Mesenchymal stem cell (in vitro differentiated cells and primary cell): ENCODE results near the gene ARL5B.
A peak's percentile ranks its signal among the peaks of the same experiment; 100 is the strongest.

Source experiments
- DNase-seq: peaks from one replicate; pipeline ENCODE4 v3.0.0-alpha.2; 2013
- H2AFZ ChIP-seq: one replicate; pipeline ENCODE4 v1.6.1; 2013; ENCODE audit warnings: low read depth, mild to moderate bottlenecking, control low read depth, inconsistent platforms, low read length, moderate library complexity
- H2AK5ac ChIP-seq: 2 replicates; pipeline ENCODE4 v1.6.1; 2013; ENCODE audit warnings: low read length, moderate library complexity, mild to moderate bottlenecking, inconsistent platforms; ENCODE audit not compliant: severe bottlenecking
- H2BK120ac ChIP-seq: one replicate; pipeline ENCODE4 v1.6.1; 2013; ENCODE audit warnings: low read depth, mild to moderate bottlenecking, inconsistent platforms, low read length, moderate library complexity
- H2BK12ac ChIP-seq, 2 experiments: one replicate each; pipeline ENCODE4 v1.6.1; 2013; ENCODE audit warnings: inconsistent platforms in 2 of 2, low read length in 2 of 2, mild to moderate bottlenecking in 2 of 2, moderate library complexity in 2 of 2, control low read depth in 1 of 2
- H2BK15ac ChIP-seq: one replicate; pipeline ENCODE4 v1.6.1; 2013; ENCODE audit warnings: mild to moderate bottlenecking, low read depth, inconsistent platforms; ENCODE audit not compliant: poor library complexity, severe bottlenecking
- H2BK5ac ChIP-seq: 2 replicates; pipeline ENCODE4 v1.6.1; 2013; ENCODE audit warnings: low read depth, mild to moderate bottlenecking, low read length, control low read depth, inconsistent platforms; ENCODE audit not compliant: poor library complexity, severe bottlenecking
- H3K14ac ChIP-seq, 2 experiments: one replicate each; pipeline ENCODE4 v1.6.1; 2013; ENCODE audit warnings: inconsistent platforms in 2 of 2, low read length in 2 of 2, control low read depth in 1 of 2, mild to moderate bottlenecking in 1 of 2, moderate library complexity in 1 of 2
- H3K18ac ChIP-seq, 2 experiments: one replicate each; pipeline ENCODE4 v1.6.1; 2013; ENCODE audit warnings: inconsistent platforms in 2 of 2, low read length in 2 of 2, control low read depth in 1 of 2, low read depth in 1 of 2, mild to moderate bottlenecking in 1 of 2
- H3K23ac ChIP-seq, 2 experiments: one replicate each; pipeline ENCODE4 v1.6.1; 2013; ENCODE audit warnings: inconsistent platforms in 2 of 2, low read length in 2 of 2, mild to moderate bottlenecking in 2 of 2, moderate library complexity in 2 of 2, control low read depth in 1 of 2
- H3K27ac ChIP-seq: 2 replicates; pipeline ENCODE4 v1.5.1; 2013; ENCODE audit warnings: mild to moderate bottlenecking, moderate library complexity, low read length, control low read depth, inconsistent platforms; ENCODE audit not compliant: poor library complexity, severe bottlenecking
- H3K27me3 ChIP-seq, 2 experiments: 2 replicates each; pipeline versions ENCODE4 v1.6.1 to v1.7.0; 2013; ENCODE audit warnings: low read length in 2 of 2, mild to moderate bottlenecking in 2 of 2, moderate library complexity in 2 of 2, control low read depth in 1 of 2, inconsistent platforms in 1 of 2; ENCODE audit not compliant: control insufficient read depth in 1 of 2, insufficient read depth in 1 of 2
- H3K36me3 ChIP-seq, 2 experiments: 2 replicates each; pipeline versions ENCODE4 v1.6.1 to v1.7.0; 2013; ENCODE audit warnings: low read length in 2 of 2, control low read depth in 1 of 2, inconsistent platforms in 1 of 2, low read depth in 1 of 2, mild to moderate bottlenecking in 1 of 2; ENCODE audit not compliant: insufficient read depth in 2 of 2, control insufficient read depth in 1 of 2
- H3K4ac ChIP-seq, 2 experiments: one replicate each; pipeline ENCODE4 v1.6.1; 2013; ENCODE audit warnings: inconsistent platforms in 2 of 2, low read length in 2 of 2, mild to moderate bottlenecking in 2 of 2, moderate library complexity in 2 of 2, control low read depth in 1 of 2, low read depth in 1 of 2
- H3K4me1 ChIP-seq: 2 replicates; pipeline ENCODE4 v1.6.1; 2013; ENCODE audit warnings: low read depth, low read length, control low read depth; ENCODE audit not compliant: control insufficient read depth, insufficient read depth
- H3K4me2 ChIP-seq: 2 replicates; pipeline ENCODE4 v1.6.1; 2013; ENCODE audit warnings: low read length, mild to moderate bottlenecking, inconsistent platforms; ENCODE audit not compliant: poor library complexity, severe bottlenecking
- H3K4me3 ChIP-seq, 2 experiments: 2 replicates each; pipeline versions ENCODE4 v1.5.1 to v1.7.0; 2013; ENCODE audit warnings: low read length in 2 of 2, mild to moderate bottlenecking in 2 of 2, control low read depth in 1 of 2, low read depth in 1 of 2; ENCODE audit not compliant: insufficient read depth in 1 of 2
- H3K79me1 ChIP-seq: replicated peaks from 2 replicates; pipeline ENCODE4 v1.6.1; 2013; ENCODE audit warnings: mild to moderate bottlenecking, control low read depth, low read length, inconsistent platforms; ENCODE audit not compliant: poor library complexity, severe bottlenecking
- H3K9ac ChIP-seq: 2 replicates; pipeline ENCODE4 v1.7.0; 2013; ENCODE audit warnings: mild to moderate bottlenecking, low read length, moderate library complexity
- H3K9me3 ChIP-seq: 2 replicates; pipeline ENCODE4 v1.7.0; 2013; ENCODE audit warnings: mild to moderate bottlenecking, low read length; ENCODE audit not compliant: control insufficient read depth
- H4K8ac ChIP-seq: one replicate; pipeline ENCODE4 v1.6.1; 2013; ENCODE audit warnings: inconsistent platforms, mild to moderate bottlenecking, low read length, moderate library complexity
- H4K91ac ChIP-seq: one replicate; pipeline ENCODE4 v1.6.1; 2013; ENCODE audit warnings: mild to moderate bottlenecking, low read length, inconsistent platforms
- WGBS: methylation state at CpG from one replicate; pipeline ENCODE4 v1.1.7; 2013; ENCODE audit warnings: mixed read lengths; 5-methylcytosine and 5-hydroxymethylcytosine counted together

Gene ARL5B

GRCh38 chr10:18649364-18649959, 9.8 kb upstream of the ARL5B start:
- H2AFZ ChIP-seq, result no peak overlapping the region
- no peak overlapping the region for H3K4me2 ChIP-seq
- no peak overlapping the region for H3K14ac ChIP-seq
- no peak for DNase-seq
- H2BK5ac ChIP-seq, result no peak overlapping the region
- H3K4me3 ChIP-seq, result peak overlapping the region in 1 of 2 experiments; percentile 90
- H3K23ac ChIP-seq, result no peak overlapping the region
- H3K9ac ChIP-seq, result peak overlapping the region; percentile 91
- H3K4ac ChIP-seq, result no peak overlapping the region
- H3K18ac ChIP-seq, result no peak overlapping the region
- WGBS, result 86% methylated on average over 6 of the region's 7 CpGs
- H3K4me1 ChIP-seq, result no peaks in the 10 kb centered on the region
- H4K8ac ChIP-seq, result no peak overlapping the region
- H3K79me1 ChIP-seq, result peaks cover 9% of the 10 kb centered on the region
- H2AK5ac ChIP-seq, result no peak overlapping the region
- no peak overlapping the region for H2BK12ac ChIP-seq
- no peak overlapping the region for H2BK15ac ChIP-seq
- no peaks in the 10 kb centered on the region for H3K9me3 ChIP-seq
- H2BK120ac ChIP-seq, result no peak overlapping the region
- no peak overlapping the region for H4K91ac ChIP-seq
- no peaks in the 10 kb centered on the region for H3K27me3 ChIP-seq
- H3K27ac ChIP-seq, result no peak overlapping the region
- H3K36me3 ChIP-seq, result peaks cover 2 to 3% of the 10 kb centered on the region in 2 experiments

GRCh38 chr10:18650404-18650997, 8.7 kb upstream of the ARL5B start:
- Histone ChIP-seq H3K79me1 (peaks cover 9% of the 10 kb centered on the region), H3K27me3 (no peaks in the 10 kb centered on the region), H3K9me3 (no peaks in the 10 kb centered on the region), H3K4ac (no peak overlapping the region), H4K91ac (no peak overlapping the region), H3K27ac (no peak overlapping the region), H3K23ac (no peak overlapping the region), H3K36me3 (peaks cover 2 to 3% of the 10 kb centered on the region in 2 experiments), H2BK15ac (no peak overlapping the region), H3K4me2 (peak overlapping the region; percentile 86), H4K8ac (no peak overlapping the region), H2AK5ac (no peak overlapping the region), H2BK120ac (no peak overlapping the region), H2BK12ac (no peak overlapping the region), H3K9ac (peak overlapping the region; percentile 91), H3K18ac (no peak overlapping the region), H3K4me1 (no peaks in the 10 kb centered on the region), H3K14ac (no peak overlapping the region), H3K4me3 (peak overlapping the region in 1 of 2 experiments; percentile 90), H2BK5ac (no peak overlapping the region), H2AFZ (no peak overlapping the region)
- 7% methylated on average over 5 of the region's 6 CpGs for WGBS
- DNase-seq, result no peak

GRCh38 chr10:18651324-18652007, 7.8 kb upstream of the ARL5B start, which contains the start of gene NSUN6:
TSS of gene NSUN6 (minus strand) at chr10:18651587. CDS start at chr10:18651203, 384 bp downstream.
- no peak within 1 kb of the TSS for H2AK5ac ChIP-seq
- H3K4ac ChIP-seq, result peak within 1 kb of the TSS; percentile 24 to 90
- WGBS, result under 1% methylated on average over 39 of the region's 39 CpGs
- no peak within 1 kb of the TSS for H2BK12ac ChIP-seq
- H3K27ac ChIP-seq, result peak within 1 kb of the TSS; percentile 27
- H3K14ac ChIP-seq, result no peak within 1 kb of the TSS
- H2AFZ ChIP-seq, result peak within 1 kb of the TSS; percentile 57
- no peaks in the 10 kb centered on the region for H3K9me3 ChIP-seq
- H3K4me2 ChIP-seq, result peak within 1 kb of the TSS; percentile 86
- H3K18ac ChIP-seq, result peak within 1 kb of the TSS; percentile 19 to 52
- peak within 1 kb of the TSS; percentile 42 for H2BK120ac ChIP-seq
- no peak within 1 kb of the TSS for H4K91ac ChIP-seq
- no peak within 1 kb of the TSS for H2BK15ac ChIP-seq
- no peaks in the 10 kb centered on the region for H3K27me3 ChIP-seq
- no peak within 1 kb of the TSS for H2BK5ac ChIP-seq
- peaks cover 9% of the 10 kb centered on the region for H3K79me1 ChIP-seq
- H3K4me3 ChIP-seq, result peak within 1 kb of the TSS; percentile 67 to 90
- H3K9ac ChIP-seq, result peak within 1 kb of the TSS; percentile 91
- H3K36me3 ChIP-seq, result peaks cover 2 to 3% of the 10 kb centered on the region in 2 experiments
- H3K23ac ChIP-seq, result no peak within 1 kb of the TSS
- peak within 1 kb of the TSS; percentile 97 for H4K8ac ChIP-seq
- H3K4me1 ChIP-seq, result no peaks in the 10 kb centered on the region
- peak; percentile 93 for DNase-seq

- Histone ChIP-seq H3K18ac (no peak overlapping the region), H2BK12ac (no peak overlapping the region), H3K4me1 (no peaks in the 10 kb centered on the region), H3K14ac (no peak overlapping the region), H3K9me3 (no peaks in the 10 kb centered on the region), H3K23ac (no peak overlapping the region), H3K9ac (no peak overlapping the region), H3K36me3 (peaks cover 0 to 1% of the 10 kb centered on the region in 2 experiments), H2BK120ac (no peak overlapping the region), H4K8ac (no peak overlapping the region), H2AFZ (no peak overlapping the region), H2BK15ac (no peak overlapping the region), H2AK5ac (no peak overlapping the region), H3K27me3 (no peaks in the 10 kb centered on the region), H2BK5ac (no peak overlapping the region), H3K4me2 (no peak overlapping the region), H3K79me1 (peaks cover 9% of the 10 kb centered on the region), H3K4me3 (no peak overlapping the region), H3K4ac (no peak overlapping the region), H3K27ac (no peak overlapping the region), H4K91ac (no peak overlapping the region)
- no peak for DNase-seq
- WGBS, result 100% methylated on average over 1 of the region's 3 CpGs
These were observed 6.1 kb upstream of the ARL5B start for GRCh38 chr10:18653112-18653511.
